NK-92 (cell line): ENCODE measurements around the gene PKD2L1.
"Not testable (repeated sequence)": the region's sequence is repeated elsewhere in the genome, so short reads cannot be mapped to it uniquely, and the experiment has no call there.

Experiments
- DNase-seq: peaks from one replicate; lab custom pipeline; 2025; ENCODE audit not compliant: unreplicated experiment; lab: John Stamatoyannopoulos, UW

Gene PKD2L1

DNA sequence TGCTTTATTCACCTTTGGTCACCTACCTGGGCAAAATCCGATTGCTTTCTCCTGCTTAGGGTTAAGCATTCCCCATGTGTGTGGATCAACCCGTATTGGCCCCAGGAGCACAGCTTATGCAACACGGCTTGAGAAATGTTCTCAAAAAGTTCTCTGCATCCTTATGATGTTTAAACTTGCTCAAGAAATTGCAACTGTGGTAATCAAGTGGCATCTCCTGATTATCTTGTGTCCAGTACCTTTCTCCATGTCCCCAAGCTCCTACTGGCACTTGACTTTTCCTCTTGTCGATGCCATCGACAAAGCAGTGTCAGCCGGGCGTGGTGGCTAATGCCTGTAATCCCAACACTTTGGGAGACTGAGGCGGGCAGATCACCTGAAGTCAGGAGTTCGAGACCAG lies 4.7 kb upstream of the PKD2L1 start:
- no peak for DNase-seq

DNA sequence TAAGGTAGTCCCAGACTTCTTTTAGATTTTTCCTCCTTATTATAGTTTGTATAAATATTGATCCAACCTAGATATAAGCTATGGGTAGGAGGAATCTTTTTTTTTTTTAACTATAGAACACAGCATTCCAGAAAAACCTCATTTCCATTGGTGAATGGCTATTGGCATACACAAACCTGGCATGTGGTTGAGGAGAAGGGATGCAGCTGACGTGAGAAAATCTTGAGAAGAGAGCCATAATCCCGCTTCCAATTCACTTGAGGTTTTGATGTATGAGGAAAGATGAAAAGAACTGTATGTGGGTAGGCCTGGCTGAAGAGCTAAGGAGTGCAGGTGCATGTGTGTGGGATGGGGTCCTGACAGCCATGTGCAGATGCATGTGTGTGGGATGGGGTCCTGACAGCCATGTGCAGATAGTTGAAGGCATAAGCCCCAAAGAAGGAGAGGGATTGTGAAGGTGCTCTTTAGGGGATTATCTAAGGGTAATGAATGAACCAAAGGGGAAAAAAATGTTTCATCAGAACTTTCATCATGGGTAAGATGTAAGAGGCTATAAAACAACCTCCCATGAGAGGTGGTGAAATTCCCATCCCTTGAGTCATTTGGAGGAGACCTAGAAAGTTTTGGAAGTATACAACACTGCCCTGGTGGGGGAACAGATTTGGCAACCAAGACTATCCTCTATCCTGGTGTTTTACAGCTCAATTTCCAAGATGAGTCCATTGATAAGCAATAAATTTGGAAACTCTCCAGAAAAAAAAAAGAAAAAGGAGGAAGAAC lies 3.8 kb upstream of the PKD2L1 start:
- DNase-seq, result no peak

DNA sequence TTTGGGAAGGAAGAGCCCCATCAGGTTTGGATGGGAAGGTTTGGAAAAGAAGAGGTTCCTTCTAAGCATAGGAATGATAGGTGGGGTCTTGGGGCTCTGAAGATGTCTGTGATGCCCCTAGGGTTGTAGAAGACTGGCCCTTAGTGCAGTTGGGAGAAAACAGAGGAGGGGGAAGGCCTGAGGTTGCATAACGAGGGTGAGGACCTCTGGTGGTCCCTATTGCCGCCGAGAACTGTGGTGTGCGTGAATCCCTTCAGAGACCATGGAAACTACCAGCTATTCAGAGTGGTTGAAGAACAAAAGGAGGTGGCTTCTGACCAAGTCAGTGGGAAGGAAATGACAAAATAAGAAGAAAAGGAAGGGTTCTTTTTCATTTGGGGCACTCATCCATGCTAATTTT lies 3.1 kb upstream of the PKD2L1 start:
- no peak for DNase-seq

DNA sequence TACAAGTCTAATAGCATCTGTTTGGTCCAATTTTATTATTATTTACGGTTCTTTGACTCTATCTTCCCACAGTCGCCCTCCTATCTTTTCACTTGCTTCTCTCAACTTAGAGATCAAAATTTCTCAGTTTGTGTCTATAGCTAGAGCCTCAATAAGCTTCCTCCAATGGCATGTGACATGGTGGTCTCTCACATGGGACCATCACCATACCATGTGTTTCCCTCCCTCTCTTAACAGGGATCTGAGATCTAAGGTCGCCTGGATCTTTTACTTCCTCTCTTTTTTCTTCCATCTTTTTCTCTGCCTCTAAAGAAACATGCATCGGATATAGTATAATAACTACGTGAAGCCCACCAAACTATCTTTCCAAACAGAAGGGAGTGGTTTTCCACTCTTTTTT lies 1.8 kb downstream of the PKD2L1 start:
- DNase-seq, result no peak

DNA sequence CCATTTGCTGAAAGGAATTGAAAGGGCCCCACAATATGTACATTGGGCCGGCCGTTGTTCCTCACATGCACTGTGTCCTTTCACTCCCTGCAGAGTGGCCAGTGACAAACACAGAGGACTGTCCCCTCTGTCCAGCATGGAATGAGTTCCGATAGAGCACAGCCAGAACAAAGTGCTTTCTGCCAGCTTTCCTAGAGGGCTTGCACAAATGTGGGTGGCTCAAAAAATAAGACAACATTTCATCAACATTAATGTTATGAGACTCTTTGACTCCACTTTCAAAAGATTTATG lies 2.4 kb downstream of the PKD2L1 start:
- DNase-seq, result no peak

DNA sequence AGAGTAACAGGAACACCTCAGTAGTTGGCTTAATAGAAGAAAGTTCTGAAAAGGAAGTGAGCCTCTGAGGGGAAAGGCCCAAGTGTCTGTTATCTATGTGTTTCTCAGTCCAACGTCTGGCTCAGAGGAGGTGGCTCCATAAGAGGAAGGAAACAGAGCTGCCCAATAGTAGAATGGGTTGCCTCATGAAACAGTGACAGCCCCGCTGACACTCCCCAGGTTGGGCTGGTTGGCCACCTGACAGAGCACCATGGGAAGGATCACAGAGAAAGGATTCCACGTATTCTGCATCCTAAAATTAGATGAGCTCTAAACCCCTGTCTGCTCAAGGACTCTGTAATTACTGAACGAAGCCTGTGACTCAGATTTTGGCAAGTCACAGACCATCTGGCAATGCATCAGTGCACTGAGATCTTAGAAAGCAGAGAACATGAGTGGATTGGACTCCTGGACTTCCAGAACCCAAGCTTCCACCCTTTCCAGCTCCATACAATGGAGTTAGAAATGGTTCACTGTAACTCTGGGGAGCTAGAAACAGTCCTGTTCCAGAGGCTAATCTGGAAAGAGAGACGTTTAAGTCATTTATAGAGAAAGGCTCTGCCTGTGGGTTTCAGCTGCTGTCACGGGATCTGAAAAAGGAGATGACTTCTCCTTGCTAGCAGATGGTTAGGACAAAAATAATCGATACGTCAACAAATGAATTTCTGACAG lies 2.9 kb downstream of the PKD2L1 start:
- DNase-seq, result no peak

DNA sequence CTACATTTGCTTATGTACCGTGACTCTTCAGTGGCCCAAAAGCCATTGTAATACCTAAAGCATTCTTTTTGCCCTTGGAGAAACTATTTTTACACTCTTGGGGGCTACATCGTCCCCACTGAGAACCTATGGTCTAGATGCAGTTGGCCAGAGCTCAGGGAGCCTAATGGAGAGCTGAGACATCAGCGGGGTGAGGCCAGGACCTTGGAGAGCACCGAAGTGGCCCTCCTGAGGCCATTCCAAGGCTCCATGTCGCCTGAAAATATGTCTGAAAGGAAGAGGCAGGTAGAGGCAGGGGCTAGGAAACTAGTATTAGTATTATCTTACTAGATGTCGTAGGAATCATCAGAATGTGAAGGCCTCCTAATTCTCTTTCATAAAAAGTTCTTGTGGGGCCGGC lies 4.9 kb downstream of the PKD2L1 start:
- DNase-seq, result no peak

DNA sequence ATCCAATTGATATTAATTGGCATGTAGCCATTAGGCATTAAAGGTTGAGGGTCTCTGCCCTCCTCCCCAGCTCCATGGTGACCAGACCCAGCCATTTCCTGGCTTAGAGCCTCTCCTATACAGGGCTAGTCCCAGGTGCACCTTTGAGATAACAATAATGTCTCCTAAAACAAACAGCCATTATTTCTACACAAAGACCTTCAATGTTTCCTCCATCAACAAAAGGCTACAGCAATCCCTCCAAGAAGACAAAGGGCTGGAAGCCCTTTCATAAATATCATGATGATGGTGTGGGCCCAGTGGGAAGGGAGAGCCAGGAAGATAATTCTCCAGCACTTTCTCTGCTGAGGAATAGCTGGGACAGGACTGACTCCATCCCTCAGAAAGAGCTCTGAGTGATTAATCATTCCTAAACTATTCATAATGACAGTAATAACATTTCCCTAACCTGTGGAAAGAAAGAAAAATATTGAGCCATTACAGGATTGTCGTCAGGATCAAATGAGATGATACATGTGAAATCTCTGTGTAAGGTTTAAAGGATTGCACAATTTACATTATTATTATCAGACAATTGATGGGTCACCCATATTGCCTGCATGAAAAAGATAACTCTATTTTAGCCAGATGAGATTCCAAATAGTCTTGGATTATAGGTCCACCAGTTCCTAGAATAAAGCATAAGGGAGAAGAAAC lies 10.2 kb downstream of the PKD2L1 start:
- no peak for DNase-seq

DNA sequence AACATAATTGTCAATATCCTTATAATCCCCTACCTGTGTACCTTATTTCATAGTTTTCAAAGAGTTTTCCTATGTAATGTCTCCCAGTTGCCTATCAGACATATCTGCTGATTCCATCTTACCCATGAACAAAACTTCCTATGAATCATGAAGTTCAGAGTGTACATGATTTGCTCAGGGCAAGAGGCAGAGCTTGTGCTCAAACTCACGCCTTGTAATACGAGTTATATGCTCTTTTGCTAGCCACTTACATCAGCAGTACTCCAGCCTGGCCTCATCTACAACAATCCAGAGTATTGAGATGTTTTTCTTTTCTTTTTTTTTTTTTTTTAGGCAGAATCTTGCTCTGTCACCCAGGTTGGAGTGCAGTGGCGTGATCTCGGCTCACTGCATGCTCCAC lies 11.8 kb downstream of the PKD2L1 start:
- DNase-seq, result no peak

DNA sequence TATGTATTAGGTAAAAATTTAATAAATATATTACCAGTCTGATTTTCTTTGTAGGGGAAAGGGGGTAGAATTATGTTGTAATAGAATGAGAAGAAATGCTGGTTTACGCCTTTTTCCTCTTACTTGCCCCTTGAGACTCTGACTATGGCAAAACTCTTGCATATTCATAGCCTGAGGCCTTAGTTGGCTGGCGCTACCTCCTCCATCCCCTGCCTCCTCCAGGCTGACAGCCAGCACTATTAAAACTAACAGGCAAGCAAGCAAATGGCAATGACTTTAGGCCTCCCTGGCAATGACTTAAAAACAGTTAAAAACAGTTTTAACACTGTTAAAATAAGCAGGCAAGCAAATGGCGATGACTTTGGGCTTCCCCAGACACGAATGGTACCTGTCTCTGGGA lies 14.4 kb downstream of the PKD2L1 start:
- DNase-seq, result no peak

DNA sequence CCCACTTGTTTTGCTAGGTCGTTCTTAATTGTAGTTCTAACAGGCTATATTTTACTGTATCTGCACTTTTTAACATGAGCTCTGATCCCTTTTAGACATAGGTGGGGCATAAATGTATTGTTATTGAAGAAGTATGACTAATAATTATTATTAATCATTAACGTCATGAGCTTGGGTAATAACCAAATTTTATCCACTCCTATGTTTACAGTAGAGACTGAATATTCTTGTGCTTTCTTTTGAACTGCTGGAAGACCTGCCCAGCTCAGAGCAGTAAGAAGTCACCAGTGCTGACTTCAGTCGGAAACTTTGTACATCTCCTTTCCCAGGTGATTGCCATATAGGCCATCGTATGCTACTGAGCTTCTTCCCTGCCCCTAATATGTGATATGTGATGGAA lies 18.7 kb downstream of the PKD2L1 start:
- DNase-seq, result no peak

DNA sequence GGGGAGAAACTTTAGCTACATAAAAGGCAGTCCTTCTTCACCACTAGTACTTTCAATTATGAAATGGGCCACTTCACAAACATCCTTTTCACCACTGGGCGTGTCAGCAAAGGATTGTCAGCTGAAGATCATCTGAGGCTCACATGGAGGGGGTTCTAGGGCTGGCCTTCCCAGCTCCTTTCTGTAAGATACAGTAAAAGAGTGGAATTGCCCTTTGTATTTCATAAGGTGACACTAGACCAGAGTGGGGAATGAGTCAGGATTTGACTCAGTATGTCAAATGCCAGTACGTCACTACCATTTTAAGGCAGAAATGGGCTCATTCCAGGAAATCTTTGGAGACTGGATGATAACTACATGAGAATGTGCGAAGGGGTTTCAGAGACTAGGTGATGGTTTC lies 22.3 kb downstream of the PKD2L1 start:
- no peak for DNase-seq

DNA sequence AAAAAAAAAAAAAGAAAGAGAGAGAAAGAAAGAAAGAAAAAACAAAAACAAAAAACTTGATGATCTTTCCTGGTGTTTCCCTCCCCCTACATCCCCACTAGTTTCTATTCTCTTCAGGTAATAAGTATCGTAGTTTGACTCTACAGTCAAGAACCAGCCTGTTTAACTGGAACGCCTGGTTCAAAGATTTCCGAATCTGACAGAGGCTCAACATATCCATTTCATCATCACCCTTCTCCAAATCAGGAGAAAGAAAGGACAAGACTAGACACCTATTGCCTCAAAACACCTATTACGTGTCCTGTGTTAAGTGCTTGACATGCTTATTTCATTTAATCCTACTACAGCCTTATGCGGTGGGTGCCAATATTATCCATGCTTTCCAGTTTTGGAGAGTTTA lies 23.2 kb downstream of the PKD2L1 start:
- no peak for DNase-seq

DNA sequence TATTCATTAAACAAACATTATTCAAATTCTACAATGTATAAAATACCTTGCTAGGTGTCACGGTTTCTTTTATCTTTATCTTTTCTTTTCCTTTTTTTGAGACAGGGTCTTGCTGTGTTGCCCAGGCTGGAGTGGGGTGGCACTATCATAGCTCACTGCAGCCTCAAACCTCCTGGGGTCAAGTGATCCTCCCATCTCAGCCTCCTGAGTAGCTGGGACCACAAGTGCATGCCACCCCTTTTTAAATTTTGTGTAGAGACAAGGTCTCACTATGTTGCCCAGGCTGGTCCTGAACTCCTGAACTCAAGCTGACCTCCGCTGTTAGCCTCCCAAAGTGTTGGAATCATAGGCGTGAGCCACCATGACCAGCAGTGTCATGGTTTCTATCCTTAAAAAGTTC lies 25.6 kb downstream of the PKD2L1 start:
- DNase-seq, result no peak

DNA sequence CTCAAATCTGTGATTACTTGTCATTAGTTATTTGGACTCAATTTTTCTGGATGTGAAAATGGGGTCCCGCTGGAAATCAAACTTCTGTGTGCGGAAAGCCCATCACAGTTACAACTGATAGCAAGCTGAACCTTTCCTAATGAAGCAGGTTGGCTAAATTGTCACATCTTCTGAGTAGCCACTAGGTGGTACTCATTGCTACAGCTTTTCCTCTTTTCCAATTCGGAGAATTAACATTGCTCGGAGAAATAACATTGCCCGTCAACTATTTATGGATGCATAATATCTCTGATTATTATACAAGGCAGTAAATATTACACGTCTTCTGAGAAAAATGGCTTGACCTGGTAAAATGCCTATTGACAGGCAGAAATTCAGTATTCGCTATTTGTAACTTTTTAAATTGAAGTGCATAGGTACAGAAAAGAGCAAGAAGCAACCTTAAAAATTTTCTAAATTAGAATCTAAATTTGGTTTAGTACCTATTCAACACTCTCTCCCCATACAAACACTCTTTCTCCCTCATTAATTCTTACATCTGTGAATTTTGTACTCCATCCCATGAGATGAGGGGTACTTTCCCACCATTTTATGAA lies 26.2 kb downstream of the PKD2L1 start:
- DNase-seq, result no peak

DNA sequence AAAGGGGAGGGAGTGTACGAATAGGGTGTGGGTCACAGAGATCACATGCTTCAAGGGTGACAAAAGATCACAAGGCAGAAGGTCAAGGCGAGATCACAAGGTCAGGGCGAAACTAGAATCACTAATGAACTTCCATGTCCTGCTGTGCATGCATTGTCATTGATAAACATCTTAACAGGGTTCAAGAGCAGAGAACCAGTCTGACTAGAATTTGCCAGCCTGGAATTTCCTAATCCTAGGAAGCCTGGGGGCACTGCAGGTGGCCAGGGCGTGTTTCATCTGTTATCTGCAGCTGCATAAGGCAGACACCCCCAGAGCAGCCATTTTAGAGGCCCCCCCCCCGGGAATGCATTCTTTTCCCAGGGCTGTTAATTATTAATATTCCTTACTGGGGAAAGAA lies 28.9 kb downstream of the PKD2L1 start:
- DNase-seq, result not testable (repeated sequence)

DNA sequence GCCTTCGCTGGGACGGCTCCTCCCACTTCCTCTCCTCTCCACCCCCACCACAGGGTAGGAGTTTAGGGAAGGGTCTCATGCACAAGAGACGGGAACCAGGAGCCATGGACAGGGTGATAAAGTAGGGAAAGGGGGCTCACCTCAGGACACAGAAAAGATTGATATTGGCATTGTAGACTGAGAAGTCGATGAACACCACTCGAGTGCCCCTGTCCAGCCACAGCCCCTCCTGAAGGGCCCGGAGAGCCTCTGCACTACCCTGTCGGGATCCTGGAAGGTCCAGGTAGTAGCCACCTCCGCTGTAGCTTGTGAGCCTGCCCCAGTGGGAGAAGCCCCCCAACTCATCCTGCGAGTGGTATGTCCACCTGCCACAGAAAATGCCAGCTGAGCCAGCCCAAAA lies 32.8 kb downstream of the PKD2L1 start:
- DNase-seq, result no peak

DNA sequence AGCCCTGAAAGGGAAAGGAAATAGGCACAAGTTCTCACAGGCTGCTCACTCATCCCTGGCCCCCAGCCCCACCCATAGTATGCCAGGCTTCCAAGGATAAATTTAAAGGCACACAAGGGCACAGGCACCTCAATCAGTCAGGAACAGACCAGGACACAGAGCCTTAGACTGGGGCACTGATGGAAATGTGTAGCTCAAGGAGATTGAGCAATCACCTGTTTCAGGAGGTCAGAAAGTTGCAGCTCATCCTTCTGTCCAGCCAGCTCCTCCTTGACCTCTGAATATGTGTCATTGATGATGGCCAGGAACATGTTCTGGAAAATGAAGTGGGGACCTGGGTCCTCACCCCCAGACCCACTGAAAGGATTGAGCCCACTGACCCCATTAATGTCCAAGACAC lies 37.0 kb downstream of the PKD2L1 start:
- DNase-seq, result no peak

DNA sequence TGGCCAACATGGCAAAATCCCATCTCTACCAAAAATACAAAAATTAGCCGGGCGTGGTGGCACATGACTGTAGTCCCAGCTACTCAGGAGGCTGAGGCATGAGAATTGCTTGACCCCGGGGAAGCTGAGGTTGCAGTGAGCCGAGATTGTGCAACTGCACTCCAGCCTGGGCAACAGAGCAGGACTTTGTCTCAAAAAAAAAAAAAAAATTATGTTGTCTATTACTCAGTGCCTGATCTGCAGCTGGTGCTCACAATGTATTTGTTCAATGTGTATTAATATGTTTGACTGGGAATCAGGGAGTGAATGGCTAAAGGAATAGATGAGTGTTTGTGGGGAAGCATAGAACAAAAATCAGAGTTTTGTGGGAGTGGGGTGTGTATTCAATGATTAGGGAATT lies 37.7 kb downstream of the PKD2L1 start:
- not testable (repeated sequence) for DNase-seq

DNA sequence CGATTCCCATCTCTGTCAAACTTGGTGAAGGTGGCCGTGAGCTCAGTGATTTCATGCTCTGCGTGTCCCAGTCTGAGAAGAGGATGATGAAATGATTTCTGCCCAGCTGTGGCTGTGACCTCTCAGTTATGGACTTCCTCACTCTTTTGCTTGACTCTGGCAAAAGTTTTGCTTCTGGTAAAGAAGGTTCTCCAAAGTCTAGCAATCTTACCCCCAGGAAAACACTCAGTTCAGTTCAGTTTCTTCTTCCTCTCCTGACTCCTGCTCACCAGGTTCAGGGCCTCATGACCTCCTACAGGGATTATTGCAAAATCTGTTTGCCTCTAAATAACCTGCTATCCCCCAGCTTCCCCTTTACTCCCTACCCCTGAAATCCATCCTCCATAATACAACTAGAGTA lies 38.7 kb downstream of the PKD2L1 start:
- no peak for DNase-seq

DNA sequence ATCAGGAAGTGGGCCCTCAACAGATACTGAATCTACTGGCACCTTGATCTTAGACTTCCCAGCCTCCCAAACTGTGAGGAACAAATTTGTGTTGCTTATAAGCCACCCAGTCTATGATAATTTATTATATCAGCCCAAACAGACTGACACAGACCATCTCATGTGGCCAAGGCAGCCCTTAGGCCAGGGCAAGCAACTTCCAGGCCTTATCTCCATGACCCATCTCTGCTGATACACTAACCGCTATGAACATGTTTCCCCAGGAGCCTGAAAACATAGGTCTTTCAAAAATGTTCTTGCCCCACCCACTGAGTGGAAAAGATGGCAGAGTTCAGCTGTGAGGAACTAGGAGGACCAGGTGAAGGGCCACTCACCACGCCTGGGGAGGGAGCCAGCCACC lies 40.4 kb downstream of the PKD2L1 start:
- no peak for DNase-seq

DNA sequence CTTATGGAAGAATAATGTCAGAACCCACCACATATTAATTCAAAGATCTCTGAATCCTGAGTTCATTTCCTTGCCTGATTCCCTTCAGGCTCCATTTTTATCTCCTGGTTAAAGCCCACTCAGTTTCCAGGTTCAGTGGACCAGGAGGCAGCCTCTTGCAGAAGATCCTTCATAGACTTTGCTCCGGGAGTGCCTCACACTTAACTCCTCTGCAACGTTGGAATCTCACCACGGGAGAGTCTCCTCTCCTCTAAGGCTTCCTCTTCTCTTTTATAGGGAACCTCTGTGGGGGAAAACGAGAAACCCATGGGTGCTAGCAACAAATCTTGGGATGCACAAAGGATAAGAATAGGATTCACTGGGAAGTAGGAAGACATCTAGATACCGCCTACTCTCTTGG lies 41.8 kb downstream of the PKD2L1 start:
- DNase-seq, result no peak
